Measurements from ENCODE around the gene NISCH.

DNA sequence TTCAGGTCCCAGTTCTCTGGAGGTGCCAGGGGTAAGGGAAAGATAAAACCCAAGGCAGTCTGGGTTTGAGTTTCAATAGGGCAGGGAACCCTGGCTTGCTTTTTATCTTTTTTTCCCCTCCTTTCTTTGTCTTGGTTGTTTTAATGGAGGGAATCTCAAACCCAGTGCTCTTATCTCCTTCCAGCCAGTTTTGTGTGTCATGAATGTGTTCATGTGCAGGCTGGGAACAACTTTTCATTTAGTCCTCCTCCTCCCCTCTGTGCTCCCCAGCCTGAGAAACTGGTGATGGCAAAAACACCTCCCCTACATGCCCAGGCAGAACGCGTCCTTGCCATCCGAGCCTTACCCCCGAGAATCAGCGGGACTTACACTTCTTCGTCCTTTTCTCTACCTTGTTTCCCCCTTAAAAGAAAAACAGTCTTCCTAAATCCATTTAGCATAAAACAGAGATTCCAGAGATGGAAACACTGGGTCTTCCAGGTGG is 21.4 kb upstream of the NISCH start:
- TF ChIP-seq, protein P1, sequence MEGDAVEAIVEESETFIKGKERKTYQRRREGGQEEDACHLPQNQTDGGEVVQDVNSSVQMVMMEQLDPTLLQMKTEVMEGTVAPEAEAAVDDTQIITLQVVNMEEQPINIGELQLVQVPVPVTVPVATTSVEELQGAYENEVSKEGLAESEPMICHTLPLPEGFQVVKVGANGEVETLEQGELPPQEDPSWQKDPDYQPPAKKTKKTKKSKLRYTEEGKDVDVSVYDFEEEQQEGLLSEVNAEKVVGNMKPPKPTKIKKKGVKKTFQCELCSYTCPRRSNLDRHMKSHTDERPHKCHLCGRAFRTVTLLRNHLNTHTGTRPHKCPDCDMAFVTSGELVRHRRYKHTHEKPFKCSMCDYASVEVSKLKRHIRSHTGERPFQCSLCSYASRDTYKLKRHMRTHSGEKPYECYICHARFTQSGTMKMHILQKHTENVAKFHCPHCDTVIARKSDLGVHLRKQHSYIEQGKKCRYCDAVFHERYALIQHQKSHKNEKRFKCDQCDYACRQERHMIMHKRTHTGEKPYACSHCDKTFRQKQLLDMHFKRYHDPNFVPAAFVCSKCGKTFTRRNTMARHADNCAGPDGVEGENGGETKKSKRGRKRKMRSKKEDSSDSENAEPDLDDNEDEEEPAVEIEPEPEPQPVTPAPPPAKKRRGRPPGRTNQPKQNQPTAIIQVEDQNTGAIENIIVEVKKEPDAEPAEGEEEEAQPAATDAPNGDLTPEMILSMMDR (conservative IDR thresholded peaks at IDR 0.05; ENCODE audit: low read length), result no peak
- TF ChIP-seq EZH2phosphoT487 (IDR thresholded peaks at IDR 0.05; ENCODE audit: borderline replicate concordance), result no peak
